Fibroblast of lung (primary cell): ENCODE results near the gene PREP.

Source experiments
- EZH2 ChIP-seq: IDR thresholded peaks from 2 replicates; pipeline ENCODE4 v1.5.1; 2012; ENCODE audit warnings: low read length, control low read depth, mild to moderate bottlenecking; ENCODE audit errors: missing control alignments
- TF ChIP-seq, protein P1 (sequence below), 2 donors: IDR thresholded peaks in 1 of 2; conservative IDR thresholded peaks in 1 of 2; 1 replicate in 1 of 2; 2 replicates in 1 of 2; pipeline ENCODE4 v1.5.1; 2011 to 2012; ENCODE audit warnings: low read length in 2 of 2, control low read depth in 1 of 2, inconsistent platforms in 1 of 2, low read depth in 1 of 2, mild to moderate bottlenecking in 1 of 2

DNA sequence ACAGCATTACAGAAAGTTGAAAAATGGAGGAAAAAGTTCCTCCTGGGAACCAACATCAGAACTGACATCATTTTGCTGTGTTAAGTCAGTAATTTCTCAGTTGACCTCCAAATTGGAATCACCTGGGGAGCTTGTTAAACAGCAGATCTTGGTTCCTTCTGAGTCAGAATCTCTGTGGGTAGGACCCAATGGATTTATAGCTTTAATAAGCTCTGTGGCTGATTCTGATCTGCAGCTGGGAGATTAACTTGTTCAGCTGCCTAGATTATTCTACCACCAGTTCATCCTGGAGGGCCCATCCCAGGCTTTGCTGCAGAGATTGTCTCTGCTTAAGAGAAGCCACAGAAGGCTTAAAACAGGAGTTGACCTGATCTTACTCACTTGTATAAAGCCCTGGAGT lies 132.4 kb downstream of the PREP start:
- TF ChIP-seq EZH2, result no peak
- TF ChIP-seq, protein P1, sequence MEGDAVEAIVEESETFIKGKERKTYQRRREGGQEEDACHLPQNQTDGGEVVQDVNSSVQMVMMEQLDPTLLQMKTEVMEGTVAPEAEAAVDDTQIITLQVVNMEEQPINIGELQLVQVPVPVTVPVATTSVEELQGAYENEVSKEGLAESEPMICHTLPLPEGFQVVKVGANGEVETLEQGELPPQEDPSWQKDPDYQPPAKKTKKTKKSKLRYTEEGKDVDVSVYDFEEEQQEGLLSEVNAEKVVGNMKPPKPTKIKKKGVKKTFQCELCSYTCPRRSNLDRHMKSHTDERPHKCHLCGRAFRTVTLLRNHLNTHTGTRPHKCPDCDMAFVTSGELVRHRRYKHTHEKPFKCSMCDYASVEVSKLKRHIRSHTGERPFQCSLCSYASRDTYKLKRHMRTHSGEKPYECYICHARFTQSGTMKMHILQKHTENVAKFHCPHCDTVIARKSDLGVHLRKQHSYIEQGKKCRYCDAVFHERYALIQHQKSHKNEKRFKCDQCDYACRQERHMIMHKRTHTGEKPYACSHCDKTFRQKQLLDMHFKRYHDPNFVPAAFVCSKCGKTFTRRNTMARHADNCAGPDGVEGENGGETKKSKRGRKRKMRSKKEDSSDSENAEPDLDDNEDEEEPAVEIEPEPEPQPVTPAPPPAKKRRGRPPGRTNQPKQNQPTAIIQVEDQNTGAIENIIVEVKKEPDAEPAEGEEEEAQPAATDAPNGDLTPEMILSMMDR (conservative IDR thresholded peaks at IDR 0.05 in 1 of 2, IDR thresholded peaks at IDR 0.05 in 1 of 2; ENCODE audit: low read depth in 1 of 2, low read length in 2 of 2), result no peak
